Superior temporal gyrus (tissue), 1 donor: ENCODE data around the gene PPID.
A peak's percentile ranks its signal among the peaks of the same experiment; 100 is the strongest.
"Not testable (repeated sequence)": the region's sequence is repeated elsewhere in the genome, so short reads cannot be mapped to it uniquely, and the experiment has no call there.

Source experiments
- DNase-seq: peaks from one replicate; pipeline ENCODE4 v3.0.0-alpha.2; 2016; ENCODE audit errors: extremely low spot score

PPID gene

GRCh38 chr4:158722917-158723793 is at the start of gene PPID:
Gene PPID, minus strand, starts transcription at chr4:158723396. Its CDS starts 108 bp downstream, at chr4:158723288.
- peak; percentile 90 for DNase-seq

GRCh38 chr4:158771776-158772175 is 48.6 kb upstream of the PPID start:
- peak; percentile 60 for DNase-seq

GRCh38 chr4:158770671-158771070 is 47.5 kb upstream of the PPID start:
- peak; percentile 39 for DNase-seq

- peak; percentile 60 for DNase-seq
Observed at GRCh38 chr4:158769175-158769921, 46.2 kb upstream of the PPID start.

- peak; percentile 81 for DNase-seq
Observed at GRCh38 chr4:158768555-158769174, 45.5 kb upstream of the PPID start, which contains the start of gene FNIP2. Gene FNIP2, plus strand, starts transcription at chr4:158769026. Its CDS starts 187 bp downstream, at chr4:158769213.

GRCh38 chr4:158767451-158767850 is 44.3 kb upstream of the PPID start:
- no peak for DNase-seq

GRCh38 chr4:158766434-158767044 is 43.3 kb upstream of the PPID start:
- peak; percentile 33 for DNase-seq

- DNase-seq, result no peak
Observed at GRCh38 chr4:158763462-158763861, 40.3 kb upstream of the PPID start.

GRCh38 chr4:158762553-158762952 is 39.4 kb upstream of the PPID start:
- no peak for DNase-seq

GRCh38 chr4:158760866-158761265 is 37.7 kb upstream of the PPID start:
- DNase-seq, result no peak

- not testable (repeated sequence) for DNase-seq
Observed at GRCh38 chr4:158759539-158759938, 36.3 kb upstream of the PPID start.

- no peak for DNase-seq
Observed at GRCh38 chr4:158758703-158759102, 35.5 kb upstream of the PPID start.

- DNase-seq, result no peak
Observed at GRCh38 chr4:158758142-158758541, 34.9 kb upstream of the PPID start.

GRCh38 chr4:158756588-158756987 is 33.4 kb upstream of the PPID start:
- DNase-seq, result no peak

- not testable (repeated sequence) for DNase-seq
Observed at GRCh38 chr4:158755819-158756218, 32.6 kb upstream of the PPID start.

GRCh38 chr4:158754385-158755180 is 31.4 kb upstream of the PPID start:
- no peak for DNase-seq

- no peak for DNase-seq
Observed at GRCh38 chr4:158750379-158750778, 27.2 kb upstream of the PPID start.

GRCh38 chr4:158746537-158746936 is 23.3 kb upstream of the PPID start:
- DNase-seq, result not testable (repeated sequence)

GRCh38 chr4:158741326-158742021 is 18.3 kb upstream of the PPID start:
- no peak for DNase-seq

GRCh38 chr4:158739600-158739999 is 16.4 kb upstream of the PPID start:
- no peak for DNase-seq
